ENCODE data around the gene ASXL1.

The ASXL1 gene

DNA sequence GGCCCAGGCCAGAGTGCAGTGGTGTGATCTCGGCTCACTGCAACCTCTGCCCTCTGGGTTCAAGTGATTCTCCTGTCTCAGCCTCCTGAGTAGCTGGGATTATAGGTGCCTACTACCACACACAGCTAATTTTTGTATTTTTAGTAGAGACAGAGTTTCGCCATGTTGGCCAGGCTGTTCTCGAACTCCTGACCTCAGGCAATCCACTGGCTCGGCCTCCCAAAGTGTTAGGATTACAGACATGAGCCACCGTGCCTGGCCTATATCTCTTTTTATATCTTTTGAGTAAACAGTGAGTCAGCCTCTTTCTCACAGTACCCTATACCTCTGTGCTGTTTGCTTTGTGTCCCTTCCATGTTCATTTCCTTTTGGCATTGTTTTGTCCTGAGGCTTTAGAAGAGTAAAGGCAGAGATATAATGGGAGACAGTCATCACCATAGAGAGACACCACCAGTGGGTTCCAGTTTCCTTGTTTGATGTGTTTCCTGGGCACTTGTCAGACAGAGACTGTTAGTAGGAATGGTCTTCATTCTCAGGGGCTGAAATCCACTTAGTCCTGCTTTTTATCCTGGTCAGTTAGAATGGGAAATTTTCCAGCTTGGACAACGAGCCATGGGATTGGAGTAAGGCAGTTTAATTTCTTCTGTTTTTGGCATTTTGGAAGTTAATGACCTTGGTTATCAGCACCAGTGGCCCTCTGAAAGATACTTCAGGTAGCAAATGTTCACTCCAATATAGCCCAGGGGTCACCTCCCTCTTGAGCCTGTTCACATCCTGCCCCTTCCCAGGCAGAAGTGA, 32.2 kb upstream of the ASXL1 start:
- Histone ChIP-seq H3K4me3 (ENCODE audit: severe bottlenecking) (no peak overlapping the region), H3K4me1 (ENCODE audit: insufficient read depth, poor library complexity, severe bottlenecking) (peaks cover 9% of the 10 kb centered on the region), H3K27ac (ENCODE audit: poor library complexity, severe bottlenecking) (peak overlapping the region; percentile 17), H3K27me3 (ENCODE audit: insufficient read depth, poor library complexity, severe bottlenecking) (no peaks in the 10 kb centered on the region), H3K36me3 (ENCODE audit: low read depth) (peaks cover 45% of the 10 kb centered on the region), H3K9me3 (ENCODE audit: severe bottlenecking) (no peaks in the 10 kb centered on the region)
- no peak for TF ChIP-seq CTCF (IDR thresholded peaks at IDR 0.05; ENCODE audit: poor library complexity, severe bottlenecking)
- peak; percentile 76 for DNase-seq (ENCODE audit: low spot score)
- ATAC-seq (ENCODE audit: low read depth) = peak; percentile 97

- peaks cover 9% of the 10 kb centered on the region for H3K4me1 ChIP-seq (ENCODE audit: insufficient read depth, poor library complexity, severe bottlenecking)
- H3K4me3 ChIP-seq (ENCODE audit: severe bottlenecking) = no peak overlapping the region
- peak overlapping the region; percentile 17 for H3K27ac ChIP-seq (ENCODE audit: poor library complexity, severe bottlenecking)
- no peaks in the 10 kb centered on the region for H3K27me3 ChIP-seq (ENCODE audit: insufficient read depth, poor library complexity, severe bottlenecking)
- no peak for TF ChIP-seq CTCF (IDR thresholded peaks at IDR 0.05; ENCODE audit: poor library complexity, severe bottlenecking)
- peak; percentile 18; the same call in 2 of the 3 replicates for ATAC-seq (ENCODE audit: low read depth)
- DNase-seq (ENCODE audit: low spot score) = no peak
- no peaks in the 10 kb centered on the region for H3K9me3 ChIP-seq (ENCODE audit: severe bottlenecking)
- peaks cover 51% of the 10 kb centered on the region for H3K36me3 ChIP-seq (ENCODE audit: low read depth)
Measured at GRCh38 chr20:32326504-32326845, 31.7 kb upstream of the ASXL1 start.

DNA sequence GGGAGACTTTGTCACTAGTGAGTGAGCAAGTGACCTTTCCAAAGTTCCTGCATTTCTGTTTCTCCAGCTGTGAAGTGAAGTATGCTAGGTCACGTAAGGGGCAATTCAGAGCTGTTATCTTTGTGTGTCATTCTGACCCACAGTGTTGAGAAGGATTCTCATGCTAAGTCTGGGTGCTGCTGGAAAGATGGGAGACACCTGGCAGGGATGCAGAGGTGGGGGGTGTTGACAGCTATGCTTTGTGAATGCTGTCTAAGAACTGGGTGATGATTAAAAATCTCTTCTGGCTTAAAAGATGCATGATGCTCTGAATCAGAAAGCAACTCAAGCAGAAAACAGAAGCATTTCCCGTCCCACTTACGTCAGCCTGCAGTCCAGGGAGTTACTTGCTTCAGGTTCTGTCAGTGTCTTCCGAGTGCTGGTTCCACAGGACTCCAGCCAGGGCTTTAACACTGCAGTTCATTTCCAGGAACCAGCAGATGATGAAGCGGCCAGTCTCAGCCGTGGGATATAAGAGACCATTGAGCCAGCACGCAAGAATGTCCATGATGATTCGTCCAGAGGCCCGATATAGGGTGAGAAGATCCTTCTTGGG, 30.9 kb upstream of the ASXL1 start:
- ATAC-seq (ENCODE audit: low read depth) (no peak), DNase-seq (ENCODE audit: low spot score) (peak; percentile 68)
- no peak overlapping the region for H3K27ac ChIP-seq (ENCODE audit: poor library complexity, severe bottlenecking)
- peaks cover 51% of the 10 kb centered on the region for H3K36me3 ChIP-seq (ENCODE audit: low read depth)
- H3K4me3 ChIP-seq (ENCODE audit: severe bottlenecking) = no peak overlapping the region
- no peak for TF ChIP-seq CTCF (IDR thresholded peaks at IDR 0.05; ENCODE audit: poor library complexity, severe bottlenecking)
- H3K27me3 ChIP-seq (ENCODE audit: insufficient read depth, poor library complexity, severe bottlenecking) = no peaks in the 10 kb centered on the region
- H3K9me3 ChIP-seq (ENCODE audit: severe bottlenecking) = no peaks in the 10 kb centered on the region
- peaks cover 9% of the 10 kb centered on the region for H3K4me1 ChIP-seq (ENCODE audit: insufficient read depth, poor library complexity, severe bottlenecking)

- TF ChIP-seq CTCF (IDR thresholded peaks at IDR 0.05; ENCODE audit: poor library complexity, severe bottlenecking) = no peak
- Histone ChIP-seq H3K36me3 (ENCODE audit: low read depth) (peaks cover 56% of the 10 kb centered on the region), H3K27me3 (ENCODE audit: insufficient read depth, poor library complexity, severe bottlenecking) (no peaks in the 10 kb centered on the region), H3K9me3 (ENCODE audit: severe bottlenecking) (no peaks in the 10 kb centered on the region), H3K4me3 (ENCODE audit: severe bottlenecking) (no peak overlapping the region), H3K4me1 (ENCODE audit: insufficient read depth, poor library complexity, severe bottlenecking) (peaks cover 10% of the 10 kb centered on the region), H3K27ac (ENCODE audit: poor library complexity, severe bottlenecking) (no peak overlapping the region)
- 0 out of 3 replicates have a peak, but pooled peaks have one; percentile 9 for ATAC-seq (ENCODE audit: low read depth)
- peak; percentile 68 for DNase-seq (ENCODE audit: low spot score)
Measured at GRCh38 chr20:32329817-32330554, 28.1 kb upstream of the ASXL1 start.

Data from RWPE2 (cell line).